ENCODE measurements around the gene POP4. TPM values are rescaled to one million over a fixed set of nuclear protein-coding genes. Genes with fewer than 3 reads are reported as not detected.

Gene POP4
- total and polyA plus RNA-seq, 2 of the 8 experiments (the other 6 are each of a cell fraction or from before 2014, with no cell fraction given): 29.1 to 41.5 TPM

DNA sequence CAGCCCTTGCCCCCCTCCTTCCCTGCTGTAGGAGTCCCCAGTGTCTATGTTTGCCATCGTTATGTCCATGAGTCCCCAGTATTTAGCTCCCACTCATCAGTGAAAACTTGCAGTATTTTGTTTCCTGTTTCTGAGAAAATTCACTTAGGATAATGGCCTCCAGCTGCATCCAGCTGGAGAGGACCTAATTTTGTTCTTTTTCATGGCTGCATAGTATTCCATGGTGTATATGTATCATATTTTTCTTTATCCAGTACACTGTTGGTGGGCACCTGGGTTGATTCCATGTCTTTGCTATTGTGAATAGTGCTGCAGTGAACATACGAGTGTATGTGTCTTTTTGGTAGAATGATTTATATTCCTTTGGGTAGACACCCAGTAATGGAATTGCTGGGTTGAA, 18.0 kb upstream of the POP4 start:
- no peak overlapping the region for H3K14ac ChIP-seq (ENCODE audit: insufficient read length)
- POLR2A ChIA-PET (ENCODE audit: partially characterized antibody): no interaction called here
- no peak overlapping the region for H2BK20ac ChIP-seq (ENCODE audit: low read length)
- H3K4me1 ChIP-seq (replicated peaks in 1 of 4; ENCODE audit: control insufficient read depth in 3 of 4, insufficient read depth in 4 of 4, low read length in 3 of 4): no peaks in the 10 kb centered on the region
- no peak overlapping the region for H4K5ac ChIP-seq (ENCODE audit: insufficient read length, low read depth, low read length)
- no peak for FAIRE-seq
- no peak overlapping the region for H3K4me2 ChIP-seq (ENCODE audit: insufficient read depth in 1 of 2, low read depth in 2 of 2, low read length in 2 of 2)
- H3K27ac ChIP-seq (ENCODE audit: low read depth, low read length): no peak overlapping the region
- peaks cover 0 to 2% of the 10 kb centered on the region in 2 experiments for H4K20me1 ChIP-seq (replicated peaks in 1 of 2; ENCODE audit: control insufficient read depth in 1 of 2, insufficient read depth in 2 of 2, low read length in 2 of 2)
- peaks cover 0 to 2% (median under 1%) of the 10 kb centered on the region in 4 experiments; a peak in 3 of 7 replicates for H3K27me3 ChIP-seq (replicated peaks in 1 of 4; ENCODE audit: control insufficient read depth in 3 of 4, extremely low read depth in 1 of 4, insufficient read depth in 3 of 4, low read length in 3 of 4)
- H4K91ac ChIP-seq (replicated peaks; ENCODE audit: insufficient read length, low read length): no peak overlapping the region
- no peak overlapping the region for H3K4ac ChIP-seq (replicated peaks; ENCODE audit: insufficient read length, low read depth, low read length)
- no peak overlapping the region for H3K56ac ChIP-seq (replicated peaks; ENCODE audit: insufficient read length, low read depth, low read length)
- no peak overlapping the region for H2BK12ac ChIP-seq (ENCODE audit: low read depth, low read length)
- no peak overlapping the region for H3K23ac ChIP-seq (ENCODE audit: insufficient read length)
- no peaks in the 10 kb centered on the region for H3K9me3 ChIP-seq (ENCODE audit: insufficient read depth in 2 of 2, low read depth in 1 of 2, low read length in 1 of 2)
- no peaks in the 10 kb centered on the region for H3K79me2 ChIP-seq (ENCODE audit: control insufficient read depth in 1 of 2, insufficient read depth in 2 of 2, low read length in 2 of 2)
- no peak overlapping the region for H2BK120ac ChIP-seq (replicated peaks; ENCODE audit: low read depth, low read length)
- CTCF ChIA-PET (ENCODE audit: partially characterized antibody): interaction anchor here (1.3 to 4.0 kb wide), 2 partner anchors 9 to 10 kb away, joined by 3 to 14 read pairs; no protein-coding TSS in a partner anchor
- H3K18ac ChIP-seq (ENCODE audit: extremely low read depth, low read length): no peak overlapping the region
- no peaks in the 10 kb centered on the region for H3K36me3 ChIP-seq (ENCODE audit: control insufficient read depth in 2 of 4, insufficient read depth in 4 of 4, low read length in 3 of 4)
- H4K8ac ChIP-seq (ENCODE audit: extremely low read depth, insufficient read depth, low read length): no peak overlapping the region
- no peaks in the 10 kb centered on the region for H3K79me1 ChIP-seq (ENCODE audit: low read depth, low read length)
- H3K4me3 ChIP-seq (ENCODE audit: extremely low read depth in 1 of 4, insufficient read depth in 2 of 4, low read depth in 3 of 4, low read length in 4 of 4): no peak overlapping the region
- H2AK5ac ChIP-seq (ENCODE audit: low read depth, low read length): no peak overlapping the region
- DNase-seq (ENCODE audit: low read depth in 1 of 2, low spot score in 2 of 2): no peak
- no peaks in the 10 kb centered on the region for H3K23me2 ChIP-seq (ENCODE audit: low read depth, low read length)
- H2AFZ ChIP-seq (ENCODE audit: low read length): no peak overlapping the region
- no peak overlapping the region for H2BK15ac ChIP-seq (ENCODE audit: low read length)
- H3K9ac ChIP-seq (replicated peaks in 1 of 4; ENCODE audit: extremely low read depth in 1 of 4, low read depth in 3 of 4, low read length in 3 of 4): no peak overlapping the region
- no peak overlapping the region for H2BK5ac ChIP-seq (ENCODE audit: low read depth, low read length)
- WGBS, 2 experiments (ENCODE audit: extremely low coverage in 1 of 2, insufficient coverage in 1 of 2, insufficient read length in 1 of 2, insufficient replicate concordance in 2 of 2, low coverage in 1 of 2, low lambda C conversion rate in 2 of 2, missing lambda C conversion rate in 1 of 2): 85% methylated on average over 2 of the region's 2 CpGs; no CpG with 5 or more reads in 1 of the 2 experiments
- TF ChIP-seq SUZ12 (IDR thresholded peaks at IDR 0.05; ENCODE audit: low read length): no peak
- no peak for TF ChIP-seq CHD1 (IDR thresholded peaks at IDR 0.05; ENCODE audit: low read depth, low read length)
- TF ChIP-seq RBBP5 (IDR thresholded peaks at IDR 0.05; ENCODE audit: borderline replicate concordance, low read depth, low read length): no peak
- TF ChIP-seq SIRT6 (IDR thresholded peaks at IDR 0.05; ENCODE audit: low read length): no peak
- no peak for TF ChIP-seq BCL11A (IDR thresholded peaks at IDR 0.05; ENCODE audit: low read depth in 2 of 2, low read length in 2 of 2)
- TF ChIP-seq CBX8 (IDR thresholded peaks at IDR 0.05; ENCODE audit: borderline replicate concordance, low read depth, low read length): no peak
